ENCODE data around the gene TMEM120B. TPM values are rescaled to one million over a fixed set of nuclear protein-coding genes. Genes with fewer than 3 reads are reported as not detected.

The TMEM120B gene
- total RNA-seq, 2 donors from 2014 or later = 13.2 to 14.2 TPM

- TF ChIP-seq CTCF (IDR thresholded peaks at IDR 0.05) = no peak
- TF ChIP-seq POLR2A (IDR thresholded peaks at IDR 0.05) = no peak
- no peak for ATAC-seq
- Histone ChIP-seq H3K4me3 (no peak within 1 kb of the TSS), H3K36me3 (replicated peaks in 1 of 2; ENCODE audit: insufficient read depth in 1 of 2, low read depth in 2 of 2) (no peaks in the 10 kb centered on the region), H3K9me3 (no peaks in the 10 kb centered on the region), H3K27ac (no peak within 1 kb of the TSS), H3K27me3 (no peaks in the 10 kb centered on the region), H3K4me1 (peaks cover 20% of the 10 kb centered on the region)
- WGBS, 2 donors = 71 to 95% methylated on average over 1 to 5 of the region's 5 CpGs
- DNase-seq = no peak
- intact Hi-C loops (cut with DNase I) = no loop called here
These were observed 43.0 kb upstream of the TMEM120B start, which contains the start of gene MORN3 for GRCh38 chr12:121669521-121669900. Gene MORN3 (minus strand): TSS chr12:121669654. CDS start chr12:121669483, 171 bp downstream.

- ATAC-seq = peak; percentile 83
- Histone ChIP-seq H3K36me3 (replicated peaks in 1 of 2; ENCODE audit: insufficient read depth in 1 of 2, low read depth in 2 of 2) (no peaks in the 10 kb centered on the region), H3K27ac (peak overlapping the region; percentile 65 to 93 (median 79)), H3K9me3 (no peaks in the 10 kb centered on the region), H3K27me3 (no peaks in the 10 kb centered on the region), H3K4me3 (no peak overlapping the region), H3K4me1 (peaks cover 20% of the 10 kb centered on the region)
- 19 to 25% methylated on average over 8 to 12 of the region's 12 CpGs for WGBS, 2 donors
- no peak for TF ChIP-seq CTCF (IDR thresholded peaks at IDR 0.05)
- peak in 2 of 3 donors; percentile 11 to 44 for TF ChIP-seq POLR2A (IDR thresholded peaks at IDR 0.05)
- intact Hi-C loops (cut with DNase I) = no loop called here
- peak; percentile 82 to 89 (median 88) for DNase-seq
These were observed 39.5 kb upstream of the TMEM120B start for GRCh38 chr12:121673013-121673511.

GRCh38 chr12:121676190-121676589, 36.4 kb upstream of the TMEM120B start:
- no peak for DNase-seq
- TF ChIP-seq CTCF (IDR thresholded peaks at IDR 0.05) (no peak), POLR2A (IDR thresholded peaks at IDR 0.05) (no peak)
- WGBS, 2 donors = 93 to 100% methylated on average over 3 to 5 of the region's 5 CpGs
- intact Hi-C loops (cut with DNase I) = loop anchor here (5.0 kb wide), 1 partner anchor 129 kb away; no protein-coding TSS in a partner anchor
- Histone ChIP-seq H3K4me3 (no peak overlapping the region), H3K27ac (no peak overlapping the region), H3K9me3 (no peaks in the 10 kb centered on the region), H3K27me3 (no peaks in the 10 kb centered on the region), H3K36me3 (replicated peaks in 1 of 2; ENCODE audit: insufficient read depth in 1 of 2, low read depth in 2 of 2) (no peaks in the 10 kb centered on the region), H3K4me1 (peaks cover 20% of the 10 kb centered on the region)
- no peak for ATAC-seq

GRCh38 chr12:121678305-121678704, 34.2 kb upstream of the TMEM120B start:
- Histone ChIP-seq H3K27ac (no peak overlapping the region), H3K4me1 (peaks cover 7% of the 10 kb centered on the region), H3K9me3 (no peaks in the 10 kb centered on the region), H3K27me3 (no peaks in the 10 kb centered on the region), H3K36me3 (replicated peaks in 1 of 2; ENCODE audit: insufficient read depth in 1 of 2, low read depth in 2 of 2) (no peaks in the 10 kb centered on the region), H3K4me3 (no peak overlapping the region)
- intact Hi-C loops (cut with DNase I) = loop anchor here (5.0 kb wide), 1 partner anchor 131 kb away; no protein-coding TSS in a partner anchor
- no peak for ATAC-seq
- no peak for TF ChIP-seq POLR2A (IDR thresholded peaks at IDR 0.05)
- TF ChIP-seq CTCF (IDR thresholded peaks at IDR 0.05) = no peak
- WGBS, 2 donors = 77 to 80% methylated on average over 3 of the region's 3 CpGs
- DNase-seq = no peak

All from body of pancreas (tissue), 4 donors.